DLD1 (cell line): ENCODE results near the gene ZNF48.

Source experiments
- in situ Hi-C: cut with HindIII; loops from 2 replicates; pipeline ENCODE4 v1.10.0; 2017; ENCODE audit warnings: low sequenced_read_pairs

ZNF48 gene

GRCh38 chr16:30430428-30430970 is 35.3 kb downstream of the ZNF48 start:
- in situ Hi-C loops: no loop called here

- in situ Hi-C loops: no loop called here
These were observed 39.6 kb downstream of the ZNF48 start for GRCh38 chr16:30434852-30435251.

- in situ Hi-C loops: no loop called here
These were observed 42.4 kb downstream of the ZNF48 start for GRCh38 chr16:30437511-30438046.

- in situ Hi-C loops: no loop called here
These were observed 43.6 kb downstream of the ZNF48 start for GRCh38 chr16:30438835-30439234.

- in situ Hi-C loops: no loop called here
These were observed 44.6 kb downstream of the ZNF48 start for GRCh38 chr16:30439720-30440348.

- in situ Hi-C loops: no loop called here
These were observed 48.4 kb downstream of the ZNF48 start for GRCh38 chr16:30443631-30444030.

GRCh38 chr16:30444231-30445148 is 49.3 kb downstream of the ZNF48 start:
- in situ Hi-C loops: no loop called here

- in situ Hi-C loops: no loop called here
These were observed 49.9 kb downstream of the ZNF48 start for GRCh38 chr16:30445149-30445407.

- in situ Hi-C loops: no loop called here
These were observed 50.4 kb downstream of the ZNF48 start, which contains the start of gene SEPHS2 for GRCh38 chr16:30445408-30446202. TSS of gene SEPHS2 (minus strand) at chr16:30445874. CDS start at chr16:30445727, 147 bp downstream.

GRCh38 chr16:30446203-30446595 is 51.0 kb downstream of the ZNF48 start:
- in situ Hi-C loops: no loop called here

- in situ Hi-C loops: no loop called here
These were observed 52.4 kb downstream of the ZNF48 start for GRCh38 chr16:30447512-30448226.

- in situ Hi-C loops: no loop called here
These were observed 53.9 kb downstream of the ZNF48 start for GRCh38 chr16:30449116-30449435.
